H54 (cell line): ENCODE data around the gene ATXN8OS.
"Not testable (repeated sequence)": the region's sequence is repeated elsewhere in the genome, so short reads cannot be mapped to it uniquely, and the experiment has no call there.

Experiments
- DNase-seq: peaks from one replicate; pipeline ENCODE4 v3.0.0; 2011; ENCODE audit warnings: low spot score, mixed read lengths; ENCODE audit not compliant: insufficient read length
- FAIRE-seq: peaks from 3 replicates; lab custom pipeline; 2011; peaks lifted over from hg19 to GRCh38; lab: Jason Lieb, UNC
- POLR2A ChIP-seq: IDR thresholded peaks from 2 replicates; pipeline ENCODE4 v1.6.1; 2011; ENCODE audit warnings: low read depth, mild to moderate bottlenecking, low read length

Gene ATXN8OS

DNA sequence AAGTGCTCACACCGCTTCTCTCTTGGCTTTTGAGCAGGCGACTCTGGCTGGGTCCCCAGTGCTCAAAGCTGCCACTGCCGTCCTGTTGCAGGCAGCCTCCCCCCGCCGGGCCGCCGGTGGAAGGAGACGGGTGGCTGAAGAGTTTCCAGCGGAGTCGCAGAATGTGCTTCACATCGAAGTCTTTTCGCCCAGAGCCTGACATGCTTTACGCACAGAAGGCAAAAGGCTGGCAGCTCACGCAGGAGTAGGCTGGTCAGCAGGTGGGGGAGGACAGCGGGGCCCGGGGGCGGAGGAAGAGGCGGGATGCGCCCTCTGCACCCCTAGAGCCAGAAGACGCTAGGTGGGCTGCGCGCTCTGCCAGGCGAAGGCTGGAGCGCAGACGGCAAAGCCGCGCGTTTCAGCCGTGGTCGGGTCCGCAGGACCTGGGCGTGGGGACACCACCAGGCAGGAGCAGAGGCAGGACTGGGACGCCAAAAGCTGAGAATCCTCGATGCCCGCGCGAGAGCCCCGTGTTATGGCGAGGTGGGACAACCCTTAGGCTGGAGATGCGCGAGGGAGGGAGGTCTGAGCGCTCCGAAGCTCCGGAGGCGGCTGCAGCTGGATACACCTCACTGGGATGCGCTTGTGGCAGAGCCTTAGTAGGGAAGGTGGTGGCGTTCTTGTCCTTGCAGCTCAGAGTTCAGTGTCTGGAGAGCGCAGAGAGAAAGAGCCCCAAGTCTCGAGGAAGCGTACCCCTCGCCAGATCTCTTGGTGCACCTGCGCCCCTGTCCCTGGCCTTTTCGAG, at the start of gene ATXN8OS:
ATXN8OS (plus strand) TSS at position 329 of the 784 bp plus-strand sequence.
- FAIRE-seq (no peak), DNase-seq (no peak)
- no peak for TF ChIP-seq POLR2A

DNA sequence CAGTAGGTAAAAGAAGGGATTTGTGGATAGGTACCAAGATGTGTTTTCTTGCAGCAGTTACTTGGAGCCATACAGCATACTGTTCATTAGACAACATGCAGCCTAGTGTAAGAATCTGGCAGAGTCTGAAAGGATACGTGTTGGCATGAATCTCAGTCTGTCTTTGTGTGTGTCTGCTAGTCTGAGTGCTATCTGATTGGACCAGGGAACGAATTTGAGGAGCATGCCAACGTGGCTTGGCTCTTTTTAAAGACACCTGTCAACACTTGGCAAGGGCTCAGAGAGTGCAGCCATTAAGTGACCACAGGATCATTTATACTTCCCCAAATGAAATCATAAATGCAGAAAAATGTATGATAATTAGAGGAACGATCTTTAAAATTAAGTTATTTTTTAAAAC, 27.6 kb upstream of the ATXN8OS start:
- DNase-seq: no peak
- no peak for TF ChIP-seq POLR2A
- FAIRE-seq: no peak

DNA sequence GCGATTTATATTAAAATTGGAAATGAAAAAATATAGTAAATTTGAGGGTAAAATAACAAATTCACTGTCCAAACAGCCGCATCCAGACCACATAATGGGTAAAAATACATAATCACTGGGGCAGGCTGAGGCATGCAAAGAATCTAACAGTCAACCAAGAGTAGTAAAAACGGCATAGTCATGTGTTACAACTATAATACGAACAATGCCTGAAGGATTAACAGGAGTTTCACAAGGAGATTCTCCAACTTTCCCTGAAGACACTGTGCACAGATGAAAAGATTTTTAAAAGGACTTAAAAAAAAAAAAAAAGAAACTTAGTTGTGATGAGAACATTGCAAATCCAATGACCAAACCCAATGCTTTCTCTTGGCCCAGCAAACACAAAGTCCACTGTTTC, 20.4 kb upstream of the ATXN8OS start:
- TF ChIP-seq POLR2A: no peak
- no peak for DNase-seq
- no peak for FAIRE-seq

DNA sequence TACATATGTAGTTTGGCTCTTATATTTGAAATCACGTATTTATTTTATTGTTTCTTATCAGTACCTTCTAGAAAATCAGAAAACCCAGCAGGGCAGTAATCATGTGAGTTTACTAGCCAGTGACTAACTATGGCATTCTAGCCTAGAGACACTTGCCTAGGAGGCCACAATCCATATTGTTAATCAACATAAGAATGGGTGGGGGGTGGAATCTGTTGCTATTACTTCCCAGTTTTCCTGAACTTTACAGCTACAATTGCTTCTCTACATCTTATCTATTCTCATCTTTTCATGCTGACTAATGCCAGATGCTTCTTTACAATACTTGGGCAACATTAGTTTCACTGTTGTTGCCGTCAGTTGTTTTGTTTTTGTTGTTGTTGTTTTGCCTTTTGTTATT, 18.7 kb upstream of the ATXN8OS start:
- no peak for DNase-seq
- no peak for FAIRE-seq
- TF ChIP-seq POLR2A: no peak

DNA sequence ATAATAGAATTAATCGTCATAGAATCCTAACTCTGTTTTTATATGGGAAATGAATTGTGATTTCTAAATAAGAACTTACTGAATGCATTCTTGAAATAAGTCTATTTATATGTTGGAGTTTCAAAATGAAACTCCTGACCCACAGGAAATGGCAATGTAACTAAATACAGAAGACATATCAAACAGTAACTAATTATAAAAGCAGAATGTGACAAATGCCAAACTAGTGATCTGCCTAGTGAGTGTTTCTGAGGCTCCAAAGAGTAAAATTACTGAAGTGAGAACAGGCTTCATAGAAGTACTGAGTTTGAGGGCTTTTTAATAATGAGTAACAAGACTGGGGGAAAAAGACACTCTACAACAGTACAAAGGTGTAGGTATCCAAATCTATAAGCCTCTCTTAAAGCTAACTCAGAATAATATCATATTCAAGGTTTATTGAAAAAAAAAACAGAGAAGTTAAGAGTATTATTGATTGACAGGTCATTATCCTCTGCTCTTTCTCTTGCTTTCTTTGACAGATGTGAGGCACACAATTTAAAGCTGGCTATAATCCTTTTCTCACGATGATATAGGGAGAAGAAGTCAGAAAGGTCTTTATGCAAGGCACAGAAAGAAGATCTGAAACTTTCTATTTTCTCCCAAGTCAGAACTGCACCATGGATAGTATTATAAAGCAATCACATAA, 17.4 kb upstream of the ATXN8OS start:
- no peak for FAIRE-seq
- TF ChIP-seq POLR2A: no peak
- no peak for DNase-seq

DNA sequence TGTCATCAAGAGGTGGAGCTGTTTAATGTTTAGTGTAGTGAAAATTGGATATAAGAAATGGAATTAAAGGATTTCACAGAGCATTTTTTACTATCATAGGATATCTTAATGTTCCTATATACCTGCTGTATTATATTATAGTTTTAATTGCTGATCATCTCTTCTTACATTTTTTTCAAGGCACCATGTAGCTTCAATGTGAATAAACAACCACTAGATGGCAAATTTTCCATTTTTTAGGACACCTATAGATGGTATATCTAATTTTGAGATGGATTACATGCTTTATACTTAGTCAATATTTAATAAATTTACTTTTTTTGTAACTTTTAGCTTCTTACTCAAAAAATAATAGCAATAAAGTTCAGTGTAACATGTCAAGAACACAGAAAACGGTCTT, 9.0 kb upstream of the ATXN8OS start:
- FAIRE-seq (no peak), DNase-seq (no peak)
- TF ChIP-seq POLR2A: no peak

DNA sequence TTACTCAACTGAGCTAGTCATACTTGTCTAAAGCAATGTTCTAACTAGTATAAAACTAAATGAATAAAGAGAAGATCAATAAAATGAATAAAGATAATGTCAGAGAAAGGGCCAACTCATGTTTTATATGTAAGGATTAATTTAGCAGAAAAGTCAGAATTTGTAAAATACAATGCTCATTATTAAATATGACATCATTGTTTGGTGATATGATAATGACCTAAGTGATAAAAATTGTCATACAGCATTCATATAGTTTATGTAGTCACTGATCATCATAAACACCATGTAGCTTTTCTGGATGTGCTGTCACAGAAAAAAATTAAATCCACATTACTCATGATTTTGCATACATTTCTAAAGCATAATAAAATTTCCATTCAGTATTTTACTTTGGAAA, 3.1 kb upstream of the ATXN8OS start:
- no peak for TF ChIP-seq POLR2A
- no peak for FAIRE-seq

DNA sequence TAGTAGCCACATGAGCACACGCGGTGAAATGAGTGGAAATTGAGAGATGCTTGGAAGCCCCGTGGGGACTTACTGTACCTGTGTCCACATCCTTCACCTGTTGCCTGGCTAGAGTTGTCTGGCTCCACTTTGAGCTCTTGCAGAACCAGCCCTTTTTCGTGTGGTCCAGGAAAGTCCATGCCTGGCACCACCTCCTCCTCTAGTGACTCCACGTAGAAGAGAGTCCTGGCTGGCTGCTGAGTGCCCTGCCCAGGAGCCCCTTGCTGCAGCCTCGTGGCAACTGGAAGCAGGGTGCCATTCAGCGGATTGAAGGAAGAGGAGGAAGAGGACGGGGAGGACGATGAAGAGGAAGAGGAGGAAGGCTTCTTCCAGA, 515 bp upstream of the ATXN8OS start:
- FAIRE-seq (no peak), DNase-seq (no peak)
- TF ChIP-seq POLR2A: no peak

More for the DNA sequence above, 3.1 kb upstream of the ATXN8OS start:
- DNase-seq: no peak

DNA sequence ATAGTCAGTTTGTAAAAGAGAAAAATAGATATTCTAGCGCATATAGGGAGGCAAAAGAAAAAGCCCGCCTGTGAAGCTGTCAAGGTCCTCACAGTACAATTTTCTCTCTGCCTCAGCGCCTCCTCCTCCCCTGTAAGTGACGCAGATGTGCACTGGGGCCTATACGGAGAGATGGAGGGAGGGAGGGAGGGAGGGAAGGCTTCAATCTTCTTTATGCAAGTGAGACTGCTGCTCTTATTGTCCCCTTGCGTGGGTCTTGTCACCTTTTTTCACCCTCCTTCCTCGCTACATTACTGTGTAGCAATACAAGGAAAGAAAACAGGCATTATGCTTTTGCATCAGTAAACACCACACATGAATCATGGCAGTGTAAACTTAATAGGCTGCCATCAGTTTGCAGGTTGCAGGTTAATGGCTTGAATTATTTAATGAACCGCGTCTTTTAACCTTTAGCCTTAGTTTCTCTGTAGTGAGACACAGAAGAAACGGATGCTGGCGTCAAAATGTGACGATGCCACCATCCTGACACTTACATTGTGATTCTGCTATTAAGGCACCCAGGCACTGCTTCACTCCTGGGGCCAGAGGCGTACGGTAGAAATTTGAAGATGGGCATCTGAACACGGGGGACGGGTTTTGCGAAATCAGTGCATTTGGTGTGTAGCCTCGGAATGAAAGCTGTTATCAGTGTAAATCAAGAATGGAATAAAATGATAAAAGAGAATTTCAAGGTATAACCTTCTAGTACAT, 905 bp downstream of the ATXN8OS start, which contains the start of gene KLHL1:
KLHL1 (minus strand) TSS at position 97 of the 750 bp plus-strand sequence. CDS start 753 bp downstream, outside the sequence.
- no peak for TF ChIP-seq POLR2A

DNA sequence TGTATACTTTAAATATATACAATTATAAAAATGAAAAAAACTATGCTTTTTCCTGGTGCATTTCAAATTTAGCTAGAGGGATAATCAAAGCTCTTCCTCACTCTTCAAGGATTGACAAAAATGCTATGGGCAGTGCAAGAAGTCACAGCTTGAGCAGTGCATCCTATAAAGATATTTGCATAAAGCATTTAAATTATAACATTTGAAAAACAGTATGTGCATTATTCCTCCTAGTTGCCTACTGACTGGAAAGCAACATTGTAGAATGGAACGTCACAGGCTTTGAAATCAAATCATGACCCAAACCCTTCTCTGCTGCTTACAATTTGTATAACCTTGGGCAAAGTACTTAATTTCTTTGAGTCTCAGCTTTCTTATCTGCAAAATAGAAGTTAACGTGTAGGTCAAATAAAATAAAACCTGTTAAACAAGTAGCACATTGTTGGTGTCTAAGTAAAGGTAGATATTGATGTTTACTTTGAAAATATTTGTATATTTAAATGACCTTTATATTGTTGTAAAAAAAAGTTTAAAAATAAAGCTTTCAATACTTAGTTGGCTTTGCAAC, 9.8 kb downstream of the ATXN8OS start:
- FAIRE-seq (no peak), DNase-seq (no peak)

More for the DNA sequence above, 905 bp downstream of the ATXN8OS start, which contains the start of gene KLHL1:
- DNase-seq (no peak), FAIRE-seq (no peak)

DNA sequence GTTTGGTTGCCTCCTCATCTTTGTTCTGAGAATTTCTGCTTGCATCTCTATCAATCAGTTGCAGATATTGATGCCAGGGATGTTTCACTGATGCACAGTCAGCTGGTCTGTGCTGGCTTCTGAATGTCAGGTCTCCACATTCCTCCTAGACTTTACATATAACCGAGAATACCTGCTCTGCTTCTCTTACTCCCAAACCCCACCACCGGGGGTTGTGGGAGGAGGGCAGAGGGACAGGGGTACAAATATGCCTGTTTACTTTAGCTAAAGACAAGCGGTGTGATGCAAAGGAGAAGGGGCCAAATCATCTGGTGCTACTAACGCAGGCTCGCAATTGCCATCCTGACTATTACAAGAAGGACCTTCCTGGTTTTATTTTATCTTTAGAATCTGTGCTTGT, 18.1 kb downstream of the ATXN8OS start:
- FAIRE-seq (no peak), DNase-seq (no peak)
- no peak for TF ChIP-seq POLR2A

More for the DNA sequence above, 9.8 kb downstream of the ATXN8OS start:
- no peak for TF ChIP-seq POLR2A

DNA sequence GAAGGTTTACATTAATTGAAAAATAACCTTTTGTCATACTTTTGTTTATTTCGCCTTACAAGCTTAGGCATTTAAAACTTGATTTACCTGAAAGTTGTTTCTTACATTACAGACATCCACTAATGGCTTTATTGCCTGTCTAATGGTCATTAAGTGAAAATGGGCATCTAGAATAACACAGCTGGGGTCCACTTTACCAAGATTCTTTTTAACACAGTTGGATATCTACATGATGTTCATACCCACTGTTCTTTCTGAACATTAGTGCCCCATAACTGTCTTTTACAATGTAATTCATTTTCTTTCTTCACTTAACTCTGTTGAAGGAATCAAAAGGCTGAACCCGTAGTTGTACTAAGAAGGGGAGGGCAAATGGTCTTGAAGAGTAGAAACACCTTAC, 20.5 kb downstream of the ATXN8OS start:
- DNase-seq: no peak
- FAIRE-seq: no peak
- TF ChIP-seq POLR2A: no peak

DNA sequence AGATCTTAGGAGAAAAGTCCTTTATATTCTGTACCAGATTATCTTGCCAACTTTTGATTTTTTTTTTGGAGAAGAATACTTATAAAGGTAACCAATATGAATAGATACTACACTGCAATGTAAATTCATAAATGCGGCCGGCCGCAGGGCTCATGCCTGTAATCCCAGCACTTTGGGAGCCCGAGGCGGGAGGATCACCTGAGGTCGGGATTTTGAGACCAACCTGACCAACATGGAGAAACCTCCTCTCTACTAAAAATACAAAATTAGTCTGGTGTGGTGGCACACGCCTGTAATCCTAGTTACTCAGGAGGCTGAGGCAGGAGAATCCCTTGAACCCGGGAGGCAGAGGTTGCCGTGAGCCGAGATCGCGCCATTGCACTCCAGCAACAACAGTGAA, 35.0 kb downstream of the ATXN8OS start:
- not testable (repeated sequence) for DNase-seq, FAIRE-seq

DNA sequence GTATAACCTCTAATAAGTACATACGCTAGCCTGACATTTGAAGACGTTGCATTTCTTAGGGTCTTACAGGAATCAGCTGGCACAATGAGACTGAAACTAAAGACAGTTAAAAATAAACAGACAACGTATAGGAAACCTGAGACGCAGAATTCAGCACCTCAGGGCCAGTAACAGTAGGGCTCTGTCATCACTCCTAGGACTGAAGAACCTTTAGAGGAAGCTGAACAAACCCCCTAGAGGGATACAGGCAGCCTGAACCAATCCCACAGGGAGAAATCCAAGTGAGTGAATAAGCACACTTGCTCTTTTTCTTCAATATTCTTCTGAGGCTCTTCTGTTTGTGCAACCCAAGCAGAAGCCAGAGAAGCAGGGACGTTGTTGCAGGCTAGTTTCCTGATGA, 54.5 kb downstream of the ATXN8OS start:
- no peak for FAIRE-seq
- no peak for TF ChIP-seq POLR2A
- DNase-seq: no peak
